HEK293 (cell line): ENCODE results near the gene LNPK.

Source experiments
- CTCF ChIA-PET: fragments of 350-600 bp; formaldehyde crosslinking; extraction: SDS; loops from one replicate; lab custom pipeline; 2021; ENCODE audit warnings: antibody characterized with exemption; lab: Yijun Ruan, JAX
- POLR2A ChIA-PET: fragments of 300-600 bp; formaldehyde crosslinking; extraction: SDS; loops from one replicate; lab custom pipeline; 2020; ENCODE audit warnings: antibody characterized with exemption, inconsistent platforms; lab: Yijun Ruan, JAX
- H3K27ac ChIP-seq: fragments of 200-500 bp; sonication (Bioruptor generic); 2 replicates; pipeline ENCODE4 v1.5.1; 2014; ENCODE audit warnings: low read depth, low read length, control low read depth, inconsistent platforms; ENCODE audit errors: extremely low read depth
- H3K36me3 ChIP-seq, 2 experiments: fragments of 200-500 bp in 1 of 2; sonication (Bioruptor generic) in 1 of 2; 1 replicate in 1 of 2; 2 replicates in 1 of 2; pipeline ENCODE4 v1.5.1; 2014 to 2017; ENCODE audit warnings: inconsistent platforms in 2 of 2, low read length in 2 of 2; ENCODE audit not compliant: control insufficient read depth in 2 of 2, insufficient read depth in 1 of 2
- H3K4me1 ChIP-seq: fragments of 200-500 bp; sonication (Bioruptor generic); 2 replicates; pipeline ENCODE4 v1.5.1; 2014; ENCODE audit warnings: mild to moderate bottlenecking, low read length, inconsistent platforms; ENCODE audit not compliant: control insufficient read depth, insufficient read depth
- H3K4me3 ChIP-seq: 2 replicates; pipeline ENCODE4 v1.5.1; 2011; ENCODE audit warnings: low read depth, mild to moderate bottlenecking, control low read depth, low read length, moderate library complexity
- H3K9me3 ChIP-seq: fragments of 200-500 bp; sonication (Bioruptor generic); 2 replicates; pipeline ENCODE4 v1.5.1; 2014; ENCODE audit warnings: low read depth, low read length, inconsistent platforms; ENCODE audit not compliant: control insufficient read depth, insufficient read depth
- BCL11A ChIP-seq: fragments of 450-650 bp; formaldehyde crosslinking; IDR thresholded peaks from 2 replicates; pipeline ENCODE4 v1.5.1; 2016; ENCODE audit warnings: low read depth, missing biosample characterization, missing genetic modification characterization
- GLI4 ChIP-seq: fragments of 450-650 bp; formaldehyde crosslinking; IDR thresholded peaks from 2 replicates; pipeline ENCODE4 v1.5.1; 2016; ENCODE audit warnings: missing biosample characterization, missing genetic modification characterization
- GLIS1 ChIP-seq: fragments of 450-650 bp; formaldehyde crosslinking; IDR thresholded peaks from 2 replicates; pipeline ENCODE4 v1.5.1; 2016; ENCODE audit warnings: missing biosample characterization, missing genetic modification characterization
- HOXC10 ChIP-seq: sonication (generic); formaldehyde crosslinking; IDR thresholded peaks from 2 replicates; pipeline ENCODE4 v1.8.1; 2023; ENCODE audit warnings: mild to moderate bottlenecking, missing genetic modification reagents
- KLF16 ChIP-seq: fragments of 450-650 bp; formaldehyde crosslinking; IDR thresholded peaks from 2 replicates; pipeline ENCODE4 v1.5.1; 2017; ENCODE audit warnings: missing biosample characterization, missing genetic modification characterization
- MYNN ChIP-seq: fragments of 450-650 bp; formaldehyde crosslinking; IDR thresholded peaks from 2 replicates; pipeline ENCODE4 v1.5.1; 2016; ENCODE audit warnings: missing biosample characterization, missing genetic modification characterization, borderline replicate concordance
- MZF1 ChIP-seq: fragments of 450-650 bp; formaldehyde crosslinking; IDR thresholded peaks from 2 replicates; pipeline ENCODE4 v1.5.1; 2017; ENCODE audit warnings: missing biosample characterization, missing genetic modification characterization, borderline replicate concordance
- TSHZ1 ChIP-seq: fragments of 450-650 bp; formaldehyde crosslinking; IDR thresholded peaks from 2 replicates; pipeline ENCODE4 v1.5.1; 2016; ENCODE audit warnings: missing biosample characterization, missing genetic modification characterization, borderline replicate concordance
- ZBTB11 ChIP-seq: fragments of 450-650 bp; formaldehyde crosslinking; conservative IDR thresholded peaks from 2 replicates; pipeline ENCODE4 v1.5.1; 2016; ENCODE audit warnings: low read depth, missing biosample characterization, missing genetic modification characterization
- ZBTB17 ChIP-seq: fragments of 450-650 bp; formaldehyde crosslinking; IDR thresholded peaks from 2 replicates; pipeline ENCODE4 v1.5.1; 2016; ENCODE audit warnings: missing biosample characterization, missing genetic modification characterization
- ZNF114 ChIP-seq: fragments of 450-650 bp; formaldehyde crosslinking; IDR thresholded peaks from 2 replicates; pipeline ENCODE4 v1.5.0; 2017; ENCODE audit warnings: missing biosample characterization, missing genetic modification characterization
- ZNF121 ChIP-seq: fragments of 450-650 bp; formaldehyde crosslinking; IDR thresholded peaks from 2 replicates; pipeline ENCODE4 v1.5.1; 2016; ENCODE audit warnings: missing biosample characterization, missing genetic modification characterization
- ZNF138 ChIP-seq: fragments of 450-650 bp; formaldehyde crosslinking; IDR thresholded peaks from 2 replicates; pipeline ENCODE4 v1.5.1; 2016; ENCODE audit warnings: missing biosample characterization, missing genetic modification characterization, borderline replicate concordance
- ZNF16 ChIP-seq: fragments of 450-650 bp; formaldehyde crosslinking; IDR thresholded peaks from 2 replicates; pipeline ENCODE4 v1.5.1; 2016; ENCODE audit warnings: low read depth, missing biosample characterization, missing genetic modification characterization
- ZNF266 ChIP-seq: fragments of 450-650 bp; formaldehyde crosslinking; IDR thresholded peaks from 2 replicates; pipeline ENCODE4 v1.5.1; 2016; ENCODE audit warnings: missing biosample characterization, missing genetic modification characterization, low read depth
- ZNF274 ChIP-seq, 2 experiments: fragments of 200-500 bp in 1 of 2; fragments of 450-650 bp in 1 of 2; sonication (Bioruptor generic) in 1 of 2; formaldehyde crosslinking in 1 of 2; IDR thresholded peaks; 2 replicates each; pipeline versions ENCODE4 v1.5.1 to v1.6.1; 2014 to 2016; ENCODE audit warnings: borderline replicate concordance in 1 of 2, inconsistent platforms in 1 of 2, low read length in 1 of 2, missing biosample characterization in 1 of 2, missing genetic modification characterization in 1 of 2
- ZNF404 ChIP-seq: fragments of 450-650 bp; formaldehyde crosslinking; IDR thresholded peaks from 2 replicates; pipeline ENCODE4 v1.5.1; 2017; ENCODE audit warnings: missing biosample characterization, missing genetic modification characterization
- ZNF621 ChIP-seq: fragments of 450-650 bp; formaldehyde crosslinking; IDR thresholded peaks from 2 replicates; pipeline ENCODE4 v1.5.1; 2017; ENCODE audit warnings: missing biosample characterization, missing genetic modification characterization
- ZNF626 ChIP-seq: fragments of 450-650 bp; sonication (Bioruptor Pico); formaldehyde crosslinking; IDR thresholded peaks from 2 replicates; pipeline ENCODE4 v1.5.1; 2018; ENCODE audit warnings: missing biosample characterization, missing genetic modification characterization, inconsistent platforms
- ZNF677 ChIP-seq: fragments of 450-650 bp; IDR thresholded peaks from 2 replicates; pipeline ENCODE4 v1.5.0; 2018; ENCODE audit warnings: missing biosample characterization, mild to moderate bottlenecking, missing genetic modification characterization, moderate library complexity
- ZNF777 ChIP-seq: fragments of 450-650 bp; formaldehyde crosslinking; IDR thresholded peaks from 2 replicates; pipeline ENCODE4 v1.5.1; 2017; ENCODE audit warnings: missing biosample characterization, missing genetic modification characterization, borderline replicate concordance
- ZNF785 ChIP-seq: fragments of 450-650 bp; formaldehyde crosslinking; IDR thresholded peaks from 2 replicates; pipeline ENCODE4 v1.5.1; 2016; ENCODE audit warnings: missing biosample characterization, missing genetic modification characterization
- ZNF830 ChIP-seq: fragments of 450-650 bp; IDR thresholded peaks from 2 replicates; pipeline ENCODE4 v1.5.0; 2018; ENCODE audit warnings: missing biosample characterization, missing genetic modification characterization, low read depth, mild to moderate bottlenecking, moderate library complexity
- ZSCAN18 ChIP-seq: fragments of 450-650 bp; formaldehyde crosslinking; IDR thresholded peaks from 2 replicates; pipeline ENCODE4 v1.5.1; 2016; ENCODE audit warnings: missing biosample characterization, missing genetic modification characterization

The LNPK gene

GRCh38 chr2:176039375-176039774 lies 37.3 kb upstream of the LNPK start:
- no peak overlapping the region for H3K27ac ChIP-seq
- CTCF ChIA-PET = interaction anchor here (1.6 kb wide), 1 partner anchor 46 kb away, joined by 4 read pairs; no protein-coding TSS in a partner anchor
- no peaks in the 10 kb centered on the region for H3K4me1 ChIP-seq
- H3K36me3 ChIP-seq = no peaks in the 10 kb centered on the region
- H3K4me3 ChIP-seq = no peak overlapping the region
- H3K9me3 ChIP-seq = no peaks in the 10 kb centered on the region
- TF ChIP-seq ZBTB17 = 0 out of 2 replicates have a peak, but pooled peaks have one; percentile 12
- TF ChIP-seq ZNF677 = no peak
- POLR2A ChIA-PET = no interaction called here

GRCh38 chr2:176038694-176039093 lies 36.6 kb upstream of the LNPK start:
- Histone ChIP-seq H3K4me3 (no peak overlapping the region), H3K9me3 (no peaks in the 10 kb centered on the region), H3K27ac (no peak overlapping the region), H3K36me3 (no peaks in the 10 kb centered on the region), H3K4me1 (no peaks in the 10 kb centered on the region)
- TF ChIP-seq ZNF404 (tag by site-specific recombination) (no peak), ZSCAN18 (tag by site-specific recombination) (no peak), TSHZ1 (tag by site-specific recombination) (no peak), ZNF621 (tag by site-specific recombination) (no peak), BCL11A (tag by site-specific recombination) (no peak), GLI4 (tag by site-specific recombination) (no peak), ZNF266 (tag by site-specific recombination) (no peak), ZNF138 (tag by site-specific recombination) (no peak), ZNF777 (no peak), ZNF114 (tag by site-specific recombination) (no peak)
- CTCF ChIA-PET = interaction anchor here (0.6 to 1.6 kb wide), 2 partner anchors 47 to 101 kb away, joined by 3 to 4 read pairs; no protein-coding TSS in a partner anchor
- POLR2A ChIA-PET = no interaction called here

- H3K9me3 ChIP-seq = no peaks in the 10 kb centered on the region
- no peak overlapping the region for H3K27ac ChIP-seq
- H3K36me3 ChIP-seq = no peaks in the 10 kb centered on the region
- ChIA-PET POLR2A (no interaction called here), CTCF (no interaction called here)
- H3K4me1 ChIP-seq = no peaks in the 10 kb centered on the region
- no peak overlapping the region for H3K4me3 ChIP-seq
- TF ChIP-seq ZBTB11 (no peak), MYNN (tag by site-specific recombination) (no peak), HOXC10 (CRISPR knock-in tag) (no peak), GLIS1 (tag by site-specific recombination) (no peak), ZNF626 (no peak), ZNF16 (no peak), MZF1 (tag by site-specific recombination) (no peak), ZNF274 (IDR thresholded peaks at IDR 0.05; ENCODE audit: low read length) (no peak), ZNF274 (tag by site-specific recombination; IDR thresholded peaks at IDR 0.05; ENCODE audit: borderline replicate concordance) (no peak), ZNF121 (no peak), KLF16 (tag by site-specific recombination) (no peak), ZNF830 (no peak), ZNF785 (tag by site-specific recombination) (no peak)
These were observed 33.1 kb upstream of the LNPK start for GRCh38 chr2:176035013-176035691.
